Measurements from ENCODE around the gene SMOC2. TPM values are rescaled to one million over a fixed set of nuclear protein-coding genes. Genes with fewer than 3 reads are reported as not detected.
A peak's percentile ranks its signal among the peaks of the same experiment; 100 is the strongest.

The SMOC2 gene
- total RNA-seq, 3 donors from 2014 or later, result 11.4 to 40.4 (median 18.8) TPM

DNA sequence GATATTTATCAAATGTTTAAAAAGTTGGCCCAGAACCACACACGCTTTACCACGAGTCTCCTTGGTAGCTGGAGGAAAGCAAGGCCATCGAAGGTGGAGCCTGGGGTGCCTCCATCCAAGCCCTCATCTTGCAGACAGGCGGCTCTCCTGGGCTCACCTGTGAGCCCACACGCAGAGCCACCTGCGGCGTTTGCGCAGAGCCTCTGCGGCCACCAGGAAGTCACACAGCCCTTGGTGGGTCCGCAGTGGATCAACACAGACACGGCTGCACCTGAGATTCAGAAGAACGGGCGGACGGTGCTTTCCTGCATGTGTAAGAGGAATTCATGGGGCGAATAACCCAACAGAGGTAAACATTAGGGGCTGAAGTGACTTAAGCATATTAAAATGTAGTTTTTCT, 24.5 kb upstream of the SMOC2 start:
- ATAC-seq (no peak), DNase-seq (no peak)
- intact Hi-C loops (cut with DNase I, micrococcal nuclease), result no loop called here
- Histone ChIP-seq H3K9me3 (no peaks in the 10 kb centered on the region), H3K36me3 (ENCODE audit: low read depth) (no peaks in the 10 kb centered on the region), H3K4me3 (no peak overlapping the region), H3K4me1 (ENCODE audit: low read depth) (no peaks in the 10 kb centered on the region)
- TF ChIP-seq, protein P1, sequence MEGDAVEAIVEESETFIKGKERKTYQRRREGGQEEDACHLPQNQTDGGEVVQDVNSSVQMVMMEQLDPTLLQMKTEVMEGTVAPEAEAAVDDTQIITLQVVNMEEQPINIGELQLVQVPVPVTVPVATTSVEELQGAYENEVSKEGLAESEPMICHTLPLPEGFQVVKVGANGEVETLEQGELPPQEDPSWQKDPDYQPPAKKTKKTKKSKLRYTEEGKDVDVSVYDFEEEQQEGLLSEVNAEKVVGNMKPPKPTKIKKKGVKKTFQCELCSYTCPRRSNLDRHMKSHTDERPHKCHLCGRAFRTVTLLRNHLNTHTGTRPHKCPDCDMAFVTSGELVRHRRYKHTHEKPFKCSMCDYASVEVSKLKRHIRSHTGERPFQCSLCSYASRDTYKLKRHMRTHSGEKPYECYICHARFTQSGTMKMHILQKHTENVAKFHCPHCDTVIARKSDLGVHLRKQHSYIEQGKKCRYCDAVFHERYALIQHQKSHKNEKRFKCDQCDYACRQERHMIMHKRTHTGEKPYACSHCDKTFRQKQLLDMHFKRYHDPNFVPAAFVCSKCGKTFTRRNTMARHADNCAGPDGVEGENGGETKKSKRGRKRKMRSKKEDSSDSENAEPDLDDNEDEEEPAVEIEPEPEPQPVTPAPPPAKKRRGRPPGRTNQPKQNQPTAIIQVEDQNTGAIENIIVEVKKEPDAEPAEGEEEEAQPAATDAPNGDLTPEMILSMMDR (IDR thresholded peaks at IDR 0.05), result no peak

DNA sequence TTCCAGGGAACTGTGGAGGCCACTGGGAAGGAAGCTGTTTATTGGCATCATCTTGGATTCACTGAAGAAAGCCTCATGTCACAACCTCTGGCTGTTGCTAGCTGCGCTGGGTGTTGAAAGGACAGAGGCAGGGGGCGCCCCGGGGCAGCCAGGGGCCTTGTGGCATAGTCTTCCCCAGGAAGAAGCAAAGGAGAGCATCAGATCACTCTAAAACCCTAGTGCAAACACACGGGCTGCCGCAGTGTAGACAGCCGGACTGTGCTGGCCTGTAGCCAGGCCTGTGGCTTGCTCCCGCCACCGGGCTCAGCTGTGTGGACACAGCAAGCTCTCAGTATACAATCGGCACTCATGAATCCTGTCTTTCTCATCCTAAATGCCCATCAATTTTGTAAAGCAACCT, 23.8 kb upstream of the SMOC2 start:
- H3K36me3 ChIP-seq (ENCODE audit: low read depth), result no peaks in the 10 kb centered on the region
- H3K4me1 ChIP-seq (ENCODE audit: low read depth), result no peaks in the 10 kb centered on the region
- ATAC-seq (peak; percentile 46), DNase-seq (no peak)
- no peaks in the 10 kb centered on the region for H3K9me3 ChIP-seq
- no peak overlapping the region for H3K4me3 ChIP-seq
- intact Hi-C loops (cut with DNase I, micrococcal nuclease), result no loop called here
- TF ChIP-seq, protein P1 (IDR thresholded peaks at IDR 0.05), result no peak

DNA sequence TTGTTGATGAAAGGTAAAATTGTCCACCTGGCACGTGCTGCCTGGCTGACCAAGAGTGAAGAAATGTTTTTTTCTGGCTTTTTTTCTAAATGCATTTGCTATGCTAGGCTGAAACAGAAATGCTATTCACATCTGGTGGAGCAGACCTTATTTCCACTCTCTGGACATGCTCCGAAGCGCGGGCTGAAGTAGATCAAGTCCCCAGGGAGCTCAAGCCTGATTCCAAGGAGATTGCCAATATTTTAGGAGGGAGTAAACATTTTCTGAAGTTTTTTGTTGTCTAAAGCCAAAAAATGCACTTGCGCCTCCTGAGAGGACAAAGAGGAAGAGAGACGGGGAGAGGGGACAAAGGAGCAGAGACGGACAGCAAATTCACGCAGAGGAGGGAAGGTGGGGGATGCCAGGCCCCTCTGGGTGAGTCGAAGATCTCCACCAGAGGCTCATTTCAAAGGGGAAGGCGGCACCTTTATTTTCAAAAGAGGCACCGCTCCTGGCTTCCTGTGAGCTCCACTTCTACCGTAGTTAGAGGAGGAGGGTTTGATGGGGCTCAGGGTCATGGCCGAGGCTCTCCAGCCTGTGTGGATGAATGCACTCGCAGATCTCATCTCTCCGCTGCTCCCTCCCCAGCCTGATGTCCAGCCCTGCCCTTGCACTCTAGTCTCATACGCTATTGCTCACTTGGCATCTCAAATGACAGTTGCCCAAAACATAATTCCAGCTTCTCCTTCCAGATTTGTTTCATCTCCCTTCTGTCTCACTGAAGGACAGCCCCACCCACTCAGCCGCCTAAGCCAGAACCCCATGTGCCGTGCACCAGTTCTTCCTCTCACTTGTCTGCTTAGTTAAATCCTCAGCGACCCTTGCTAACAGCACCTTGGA, 23.1 kb upstream of the SMOC2 start:
- DNase-seq, result no peak
- TF ChIP-seq, protein P1 (IDR thresholded peaks at IDR 0.05), result no peak

DNA sequence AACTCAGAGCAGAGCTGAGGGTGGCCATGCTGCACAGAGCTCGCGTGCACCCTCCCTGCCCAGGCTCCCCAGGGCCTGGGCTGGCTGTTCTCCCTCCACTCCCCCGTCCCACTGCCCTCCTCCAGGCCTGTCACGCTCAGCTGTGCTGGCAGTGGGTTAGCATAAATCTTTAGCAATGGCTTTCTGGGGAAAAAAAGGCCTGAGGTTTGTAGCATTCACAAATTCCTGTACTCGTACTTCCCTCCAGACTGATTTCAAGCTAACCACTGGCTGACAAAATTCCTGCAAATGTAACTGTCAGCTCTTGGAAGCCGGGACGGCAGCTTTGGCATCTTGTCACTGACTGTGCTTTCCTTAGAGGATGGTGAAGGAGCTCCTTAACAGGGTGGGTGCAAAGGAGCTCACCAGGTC, 22.3 kb upstream of the SMOC2 start:
- Histone ChIP-seq H3K4me3 (no peak overlapping the region), H3K36me3 (ENCODE audit: low read depth) (no peaks in the 10 kb centered on the region), H3K9me3 (no peaks in the 10 kb centered on the region), H3K4me1 (ENCODE audit: low read depth) (no peaks in the 10 kb centered on the region)
- DNase-seq, result no peak
- no peak for ATAC-seq
- intact Hi-C loops (cut with DNase I, micrococcal nuclease), result no loop called here
- TF ChIP-seq, protein P1 (IDR thresholded peaks at IDR 0.05), result no peak

More for the DNA sequence above, 23.1 kb upstream of the SMOC2 start:
- Histone ChIP-seq H3K36me3 (ENCODE audit: low read depth) (no peaks in the 10 kb centered on the region), H3K4me1 (ENCODE audit: low read depth) (no peaks in the 10 kb centered on the region), H3K4me3 (no peak overlapping the region), H3K9me3 (no peaks in the 10 kb centered on the region)
- intact Hi-C loops (cut with DNase I, micrococcal nuclease), result no loop called here
- peak; percentile 23 for ATAC-seq

DNA sequence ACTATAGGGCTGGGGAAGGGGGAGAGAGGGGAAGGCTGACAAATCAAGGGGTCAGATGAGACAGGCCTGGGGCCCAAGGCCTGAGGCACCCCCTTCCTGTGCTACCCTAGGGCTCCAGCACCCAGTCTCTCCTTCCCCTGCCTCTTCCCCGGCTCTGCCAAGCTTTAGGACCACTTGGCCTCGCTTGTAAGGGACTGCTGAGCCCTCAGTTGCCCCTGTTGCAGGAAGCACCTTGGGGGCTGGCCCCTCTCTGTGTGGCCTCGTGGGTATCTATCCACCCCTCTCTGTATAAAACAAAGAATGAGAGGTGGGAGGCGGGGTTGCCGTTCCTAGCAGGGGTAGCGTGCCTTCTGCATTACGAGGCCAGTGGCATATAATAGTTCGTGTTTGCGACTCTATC, 21.4 kb upstream of the SMOC2 start:
- Histone ChIP-seq H3K4me1 (ENCODE audit: low read depth) (no peaks in the 10 kb centered on the region), H3K4me3 (no peak overlapping the region), H3K36me3 (ENCODE audit: low read depth) (no peaks in the 10 kb centered on the region), H3K9me3 (no peaks in the 10 kb centered on the region)
- DNase-seq (no peak), ATAC-seq (no peak)
- intact Hi-C loops (cut with DNase I, micrococcal nuclease), result no loop called here
- TF ChIP-seq, protein P1 (IDR thresholded peaks at IDR 0.05), result no peak

All from mucosa of descending colon (tissue), 3 donors.